ENCODE measurements around the gene RYR3. TPM values are rescaled to one million over a fixed set of nuclear protein-coding genes. Genes with fewer than 3 reads are reported as not detected.

The RYR3 gene
- total and polyA plus RNA-seq, 2 donors (not counting 1 experiment from before 2014, with no cell fraction given): not detected

GRCh38 chr15:33492434-33493052, 181.8 kb downstream of the RYR3 start:
- DNase-seq: no peak
- Histone ChIP-seq H3K9me3 (ENCODE audit: control extremely low read depth in 1 of 3, control insufficient read depth in 2 of 3, insufficient read depth in 1 of 3, low read length in 2 of 3) (no peaks in the 10 kb centered on the region), H3K4me1 (ENCODE audit: control insufficient read depth in 2 of 2, insufficient read depth in 2 of 2, low read length in 2 of 2) (no peaks in the 10 kb centered on the region), H3K9ac (ENCODE audit: low read length) (no peak overlapping the region), H3K4me3 (ENCODE audit: control extremely low read depth in 1 of 5, extremely low read depth in 1 of 5, insufficient read depth in 1 of 5, low read depth in 2 of 5, low read length in 4 of 5) (no peak overlapping the region), H2AFZ (ENCODE audit: insufficient read depth, low read depth, low read length, poor library complexity, severe bottlenecking) (no peak overlapping the region), H4K20me1 (ENCODE audit: control insufficient read depth, insufficient read depth, low read length, poor library complexity, severe bottlenecking) (no peaks in the 10 kb centered on the region), H3K4me2 (replicated peaks; ENCODE audit: low read depth, low read length, poor library complexity, severe bottlenecking) (no peak overlapping the region), H3K27me3 (replicated peaks in 1 of 4; ENCODE audit: control extremely low read depth in 1 of 4, control insufficient read depth in 3 of 4, insufficient read depth in 4 of 4, low read length in 3 of 4) (no peaks in the 10 kb centered on the region), H3K79me2 (ENCODE audit: control insufficient read depth, insufficient read depth, low read length) (no peaks in the 10 kb centered on the region), H3K36me3 (replicated peaks in 1 of 2; ENCODE audit: control extremely low read depth in 1 of 2, control insufficient read depth in 1 of 2, extremely low read depth in 1 of 2, insufficient read depth in 2 of 2, low read length in 1 of 2) (no peaks in the 10 kb centered on the region), H3K27ac (ENCODE audit: low read length in 2 of 2) (no peak overlapping the region)
- no peaks in the 10 kb centered on the region for H3K9me3 Mint-ChIP-seq (ENCODE audit: insufficient read depth)
- ATAC-seq (ENCODE audit: low read depth): no peak
- 87% methylated on average over 6 of the region's 6 CpGs for WGBS (ENCODE audit: insufficient coverage)
- no peaks in the 10 kb centered on the region for H3K4me1 Mint-ChIP-seq
- ChIA-PET CTCF (no interaction called here), POLR2A (no interaction called here)
- no peak for TF ChIP-seq EZH2 (IDR thresholded peaks at IDR 0.05; ENCODE audit: borderline replicate concordance, insufficient read depth, low read depth, low read length, poor library complexity, severe bottlenecking)
- no peak for TF ChIP-seq CTCF (IDR thresholded peaks at IDR 0.05)
- H3K4me3 Mint-ChIP-seq: no peak overlapping the region
- H3K27me3 Mint-ChIP-seq: peaks cover 10% of the 10 kb centered on the region
- H3K27ac Mint-ChIP-seq: no peak overlapping the region
- intact Hi-C loops (cut with micrococcal nuclease): no loop called here

GRCh38 chr15:33494306-33494705, 183.5 kb downstream of the RYR3 start:
- intact Hi-C loops (cut with micrococcal nuclease): no loop called here
- Histone ChIP-seq H3K36me3 (replicated peaks in 1 of 2; ENCODE audit: control extremely low read depth in 1 of 2, control insufficient read depth in 1 of 2, extremely low read depth in 1 of 2, insufficient read depth in 2 of 2, low read length in 1 of 2) (no peaks in the 10 kb centered on the region), H3K4me1 (ENCODE audit: control insufficient read depth in 2 of 2, insufficient read depth in 2 of 2, low read length in 2 of 2) (no peaks in the 10 kb centered on the region), H2AFZ (ENCODE audit: insufficient read depth, low read depth, low read length, poor library complexity, severe bottlenecking) (no peak overlapping the region), H3K9me3 (ENCODE audit: control extremely low read depth in 1 of 3, control insufficient read depth in 2 of 3, insufficient read depth in 1 of 3, low read length in 2 of 3) (no peaks in the 10 kb centered on the region), H3K4me2 (replicated peaks; ENCODE audit: low read depth, low read length, poor library complexity, severe bottlenecking) (no peak overlapping the region), H3K9ac (ENCODE audit: low read length) (no peak overlapping the region), H3K27ac (ENCODE audit: low read length in 2 of 2) (no peak overlapping the region), H3K27me3 (replicated peaks in 1 of 4; ENCODE audit: control extremely low read depth in 1 of 4, control insufficient read depth in 3 of 4, insufficient read depth in 4 of 4, low read length in 3 of 4) (no peaks in the 10 kb centered on the region), H3K79me2 (ENCODE audit: control insufficient read depth, insufficient read depth, low read length) (no peaks in the 10 kb centered on the region), H3K4me3 (ENCODE audit: control extremely low read depth in 1 of 5, extremely low read depth in 1 of 5, insufficient read depth in 1 of 5, low read depth in 2 of 5, low read length in 4 of 5) (no peak overlapping the region), H4K20me1 (ENCODE audit: control insufficient read depth, insufficient read depth, low read length, poor library complexity, severe bottlenecking) (no peaks in the 10 kb centered on the region)
- H3K9me3 Mint-ChIP-seq (ENCODE audit: insufficient read depth): no peaks in the 10 kb centered on the region
- H3K27me3 Mint-ChIP-seq: peaks cover 10% of the 10 kb centered on the region
- ChIA-PET CTCF (no interaction called here), POLR2A (no interaction called here)
- no peaks in the 10 kb centered on the region for H3K4me1 Mint-ChIP-seq
- TF ChIP-seq CTCF (IDR thresholded peaks at IDR 0.05): no peak
- DNase-seq: no peak
- H3K27ac Mint-ChIP-seq: no peak overlapping the region
- no peak for ATAC-seq (ENCODE audit: low read depth)
- H3K4me3 Mint-ChIP-seq: no peak overlapping the region
